GM19043 (cell line): ENCODE data around the gene ARHGEF10L.

Experiments
- ATAC-seq: cut with Tn5 transposase; IDR thresholded peaks from one replicate; pipeline ENCODE4 v1.9.1; 2021; ENCODE audit warnings: low read depth; ENCODE audit not compliant: unreplicated experiment

ARHGEF10L gene

GRCh38 chr1:17629460-17629859 lies 90.0 kb downstream of the ARHGEF10L start:
- ATAC-seq = no peak

- no peak for ATAC-seq
Observed at GRCh38 chr1:17630048-17630830, 90.7 kb downstream of the ARHGEF10L start.

DNA sequence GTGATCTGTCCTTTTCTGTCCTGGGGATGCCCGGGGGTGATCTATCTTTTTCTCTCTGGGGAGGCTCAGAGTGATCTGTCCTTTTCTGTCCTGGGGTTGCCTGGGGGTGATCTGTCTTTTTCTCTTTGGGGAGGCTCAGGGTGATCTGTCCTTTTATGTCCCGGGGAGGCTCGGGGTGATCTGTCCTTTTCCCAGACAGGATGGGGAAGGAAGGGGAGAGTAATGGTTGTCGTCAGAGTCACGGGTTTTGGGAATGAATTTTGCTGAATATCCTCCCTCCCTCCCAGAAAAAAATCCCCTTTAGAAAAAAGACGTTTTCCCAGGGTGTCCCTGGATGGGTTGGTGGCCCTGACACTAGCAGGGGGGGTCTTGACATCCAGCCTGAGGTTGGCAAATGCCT lies 91.5 kb downstream of the ARHGEF10L start:
- ATAC-seq = no peak

GRCh38 chr1:17631410-17631809 lies 91.9 kb downstream of the ARHGEF10L start:
- no peak for ATAC-seq

- ATAC-seq = no peak
Observed at GRCh38 chr1:17632106-17632505, 92.6 kb downstream of the ARHGEF10L start.

DNA sequence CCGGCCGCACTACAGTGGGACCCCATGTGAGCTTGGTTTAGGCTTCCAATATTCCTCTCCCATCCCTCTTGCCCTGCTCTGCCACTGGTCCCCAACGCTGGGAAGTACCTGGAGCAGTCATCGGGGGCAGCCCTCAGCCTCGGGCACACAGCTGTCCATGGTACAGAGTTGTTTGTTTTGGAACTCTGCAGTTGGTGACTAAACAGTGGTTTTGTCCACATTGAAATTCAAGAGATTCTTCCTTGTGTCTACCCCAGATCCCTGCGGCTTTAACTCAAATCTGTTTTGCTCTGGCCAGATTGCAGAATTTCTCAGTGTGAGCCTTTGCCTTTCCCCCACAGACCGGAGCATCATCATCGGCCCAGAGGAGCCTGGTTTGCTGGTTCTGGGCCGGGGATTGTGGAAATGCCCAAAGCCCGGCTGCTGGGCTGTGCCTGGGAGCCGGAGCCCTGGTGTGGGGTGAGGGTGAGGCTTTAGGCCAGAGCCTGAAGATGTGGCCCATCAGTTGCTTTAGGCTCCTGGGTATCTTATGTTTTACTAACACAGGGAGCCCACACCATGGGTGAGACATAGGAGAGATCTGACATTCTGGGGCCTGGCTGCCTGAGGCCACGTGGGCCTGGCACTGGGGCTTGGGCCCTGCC lies 93.2 kb downstream of the ARHGEF10L start:
- no peak for ATAC-seq

DNA sequence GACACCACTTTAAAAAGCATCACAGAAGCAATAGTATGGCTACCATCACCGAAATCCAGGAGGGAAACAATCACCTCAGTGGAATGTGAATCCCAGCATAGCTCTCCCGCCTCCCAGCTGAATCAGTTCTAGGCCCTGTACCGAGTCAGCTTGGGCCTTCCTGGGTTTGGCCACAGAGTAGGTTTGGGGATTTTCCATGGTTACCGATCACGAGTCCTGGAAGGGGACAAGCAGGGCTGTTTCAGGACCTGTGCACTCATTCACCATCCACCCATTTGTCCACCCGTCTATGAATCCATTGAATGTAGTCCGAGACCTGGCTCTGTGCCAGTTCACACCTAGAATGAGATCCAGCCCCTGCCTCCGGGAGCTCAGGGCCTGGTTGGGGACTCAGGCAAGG lies 94.2 kb downstream of the ARHGEF10L start:
- no peak for ATAC-seq

GRCh38 chr1:17635276-17635675 lies 95.8 kb downstream of the ARHGEF10L start:
- ATAC-seq = no peak

DNA sequence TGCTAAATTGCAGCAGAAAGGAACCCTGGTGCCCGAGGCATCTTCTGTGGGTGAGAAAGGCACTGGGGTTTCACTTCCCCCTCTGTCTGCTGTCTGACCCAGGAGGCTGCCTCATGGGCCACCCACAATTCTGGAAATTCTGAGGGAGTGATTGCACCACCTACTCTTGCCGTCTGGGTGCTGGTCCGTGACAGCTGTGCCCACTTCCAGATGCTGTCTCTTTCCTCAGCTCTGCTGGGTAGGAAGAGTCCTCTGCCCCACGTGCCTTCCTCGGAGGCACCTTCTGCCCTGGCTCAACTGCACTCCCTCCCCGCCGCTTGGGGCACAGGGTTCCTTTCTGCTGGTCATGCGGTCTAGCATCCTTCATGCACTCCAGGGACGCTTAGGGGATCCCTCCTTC lies 96.3 kb downstream of the ARHGEF10L start:
- no peak for ATAC-seq

GRCh38 chr1:17636612-17637011 lies 97.1 kb downstream of the ARHGEF10L start:
- no peak for ATAC-seq

- no peak for ATAC-seq
Observed at GRCh38 chr1:17637055-17637454, 97.6 kb downstream of the ARHGEF10L start.

GRCh38 chr1:17639703-17640340 lies 100.3 kb downstream of the ARHGEF10L start:
- ATAC-seq = no peak

GRCh38 chr1:17640393-17640792 lies 100.9 kb downstream of the ARHGEF10L start:
- ATAC-seq = no peak

DNA sequence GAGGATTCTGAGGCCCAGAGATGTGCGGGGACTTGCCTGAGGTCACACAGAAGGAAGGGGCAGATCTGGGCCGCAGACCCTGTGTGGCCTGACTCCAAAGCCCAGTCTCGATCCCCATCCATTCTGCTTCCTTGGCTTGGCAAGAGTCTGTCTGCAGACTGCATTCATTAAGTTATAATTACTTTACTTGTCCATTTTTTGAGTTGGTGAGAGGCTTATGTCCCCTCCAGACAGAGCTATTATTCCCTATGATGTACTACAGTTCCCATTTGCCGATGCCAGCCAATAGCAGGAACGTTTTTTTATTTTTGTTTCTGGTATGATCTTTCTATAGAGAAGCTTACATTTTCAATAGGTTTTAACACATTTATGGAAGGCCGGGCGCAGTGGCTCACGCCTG lies 101.5 kb downstream of the ARHGEF10L start:
- no peak for ATAC-seq

- ATAC-seq = no peak
Observed at GRCh38 chr1:17642169-17642568, 102.7 kb downstream of the ARHGEF10L start.

GRCh38 chr1:17642943-17643342 lies 103.4 kb downstream of the ARHGEF10L start:
- no peak for ATAC-seq

DNA sequence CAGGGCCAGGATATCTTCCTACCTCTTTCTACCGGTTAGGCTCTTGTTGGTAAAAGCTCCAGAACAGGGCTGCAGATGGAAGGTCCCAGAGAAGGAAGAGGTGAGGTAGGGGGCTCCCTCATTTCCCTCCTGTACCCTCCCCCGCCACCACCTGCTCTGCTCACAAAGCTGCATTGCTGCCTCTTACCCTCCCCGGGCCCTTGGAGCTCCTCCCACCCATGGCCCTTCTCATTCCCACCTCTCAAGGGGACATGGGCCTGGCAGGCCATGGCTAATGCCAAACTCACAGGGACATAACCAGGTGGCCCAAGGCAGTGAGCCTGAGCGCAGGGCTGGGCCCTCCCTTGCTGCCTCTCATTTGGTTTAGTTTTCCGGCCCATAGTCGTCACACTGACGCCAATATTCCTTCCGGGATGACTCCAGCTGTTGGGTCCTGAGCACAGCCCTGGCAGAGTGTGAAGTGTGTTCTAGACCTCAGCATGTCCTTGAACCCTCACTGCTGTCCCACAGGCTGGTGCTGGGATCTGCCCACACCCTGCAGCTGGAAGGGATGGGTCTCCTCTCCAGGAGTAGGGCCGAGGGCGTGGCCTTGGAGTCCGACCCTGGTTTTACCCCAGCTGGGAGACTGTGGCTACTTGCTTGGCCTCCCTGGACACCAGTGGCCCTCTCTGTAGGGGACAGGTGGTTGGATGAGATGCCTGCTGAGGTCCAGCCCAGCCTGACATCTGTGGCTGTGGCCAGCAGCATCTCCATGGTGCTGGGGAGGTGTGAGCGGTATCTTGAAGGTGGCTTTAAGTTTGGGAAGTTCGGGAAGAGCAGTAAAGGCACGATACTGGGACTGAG lies 104.6 kb downstream of the ARHGEF10L start:
- ATAC-seq = no peak

GRCh38 chr1:17645068-17645911 lies 105.8 kb downstream of the ARHGEF10L start:
- no peak for ATAC-seq

DNA sequence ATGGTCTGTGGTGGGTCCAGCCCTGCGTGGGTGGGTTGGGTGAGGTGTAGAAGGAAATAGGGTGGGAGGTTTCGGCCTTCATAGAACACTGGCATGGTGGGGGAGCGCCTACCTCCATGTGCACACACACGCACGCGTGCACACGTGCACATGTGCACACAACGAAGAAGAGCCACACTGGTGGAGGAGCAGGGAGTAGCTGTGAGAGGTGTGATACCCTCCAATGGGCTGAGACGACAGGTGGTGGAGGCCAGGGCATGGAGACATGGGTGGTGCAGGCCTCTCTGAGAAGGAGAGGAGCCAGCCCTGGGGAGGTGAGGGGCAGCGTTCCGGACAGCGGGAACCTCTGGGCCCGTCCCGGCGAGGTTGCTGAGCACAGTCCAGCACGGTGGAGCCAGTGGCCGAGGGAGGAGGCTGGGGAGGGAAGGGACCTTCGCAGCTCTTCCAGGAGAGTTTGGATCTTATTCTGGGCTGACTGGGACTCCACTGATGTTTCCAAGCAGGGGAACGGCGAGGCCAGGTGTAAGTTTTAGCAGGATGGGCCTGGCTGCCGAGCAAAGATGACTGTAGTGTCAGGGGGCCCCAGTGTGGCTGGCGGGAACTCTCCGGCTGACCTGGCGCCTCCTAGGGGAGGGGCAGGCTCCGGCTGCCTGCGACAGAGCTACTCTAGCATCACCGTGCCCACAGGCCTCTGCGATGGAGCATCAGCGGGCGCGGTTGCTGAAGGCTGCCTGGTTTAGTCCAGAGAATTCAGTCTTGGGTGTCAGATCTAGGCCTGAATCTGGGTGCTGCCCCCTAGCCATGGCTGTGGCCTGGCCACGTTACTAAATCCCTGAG lies 107.2 kb downstream of the ARHGEF10L start:
- no peak for ATAC-seq
